Measurements from ENCODE around the gene ANO2. TPM values are rescaled to one million over a fixed set of nuclear protein-coding genes. Genes with fewer than 3 reads are reported as not detected.
A peak's percentile ranks its signal among the peaks of the same experiment; 100 is the strongest.

ANO2 gene
- total RNA-seq, 1 experiment from 2014 or later: not detected

DNA sequence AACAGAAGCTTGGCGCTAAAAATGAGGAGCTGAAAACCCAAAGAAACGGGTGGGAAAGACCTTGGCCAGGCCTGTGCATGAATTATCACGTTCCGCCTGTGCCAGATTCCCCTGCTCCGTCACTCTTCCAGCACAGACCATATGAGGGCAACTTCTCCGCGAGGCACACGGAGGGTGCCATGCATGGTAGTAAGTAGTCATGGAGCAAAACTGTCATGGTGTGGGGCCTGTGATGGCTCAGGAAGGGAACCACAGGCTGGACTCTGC, 148.2 kb downstream of the ANO2 start:
- Histone ChIP-seq H3K4me3 (ENCODE audit: low read length) (no peak overlapping the region), H3K79me2 (ENCODE audit: low read length) (no peaks in the 10 kb centered on the region), H3K4me1 (ENCODE audit: insufficient read depth, low read length) (no peaks in the 10 kb centered on the region), H3K9ac (ENCODE audit: low read length) (no peak overlapping the region), H2AFZ (ENCODE audit: low read length) (no peak overlapping the region), H4K20me1 (ENCODE audit: low read length) (no peaks in the 10 kb centered on the region), H3K4me2 (ENCODE audit: low read length) (no peak overlapping the region), H3K36me3 (ENCODE audit: low read depth, low read length) (no peaks in the 10 kb centered on the region), H3K27ac (ENCODE audit: low read length) (no peak overlapping the region), H3K9me2 (replicated peaks; ENCODE audit: low read length) (no peaks in the 10 kb centered on the region), H3F3A (ENCODE audit: low read length, unreplicated experiment) (no peaks in the 10 kb centered on the region), H3K27me3 (ENCODE audit: low read length) (no peaks in the 10 kb centered on the region), H3K9me3 (ENCODE audit: low read length) (no peaks in the 10 kb centered on the region)
- intact Hi-C loops (cut with micrococcal nuclease): no loop called here
- TF ChIP-seq EZH2 (IDR thresholded peaks at IDR 0.05; ENCODE audit: low read length, unreplicated experiment): no peak
- TF ChIP-seq, protein P1, sequence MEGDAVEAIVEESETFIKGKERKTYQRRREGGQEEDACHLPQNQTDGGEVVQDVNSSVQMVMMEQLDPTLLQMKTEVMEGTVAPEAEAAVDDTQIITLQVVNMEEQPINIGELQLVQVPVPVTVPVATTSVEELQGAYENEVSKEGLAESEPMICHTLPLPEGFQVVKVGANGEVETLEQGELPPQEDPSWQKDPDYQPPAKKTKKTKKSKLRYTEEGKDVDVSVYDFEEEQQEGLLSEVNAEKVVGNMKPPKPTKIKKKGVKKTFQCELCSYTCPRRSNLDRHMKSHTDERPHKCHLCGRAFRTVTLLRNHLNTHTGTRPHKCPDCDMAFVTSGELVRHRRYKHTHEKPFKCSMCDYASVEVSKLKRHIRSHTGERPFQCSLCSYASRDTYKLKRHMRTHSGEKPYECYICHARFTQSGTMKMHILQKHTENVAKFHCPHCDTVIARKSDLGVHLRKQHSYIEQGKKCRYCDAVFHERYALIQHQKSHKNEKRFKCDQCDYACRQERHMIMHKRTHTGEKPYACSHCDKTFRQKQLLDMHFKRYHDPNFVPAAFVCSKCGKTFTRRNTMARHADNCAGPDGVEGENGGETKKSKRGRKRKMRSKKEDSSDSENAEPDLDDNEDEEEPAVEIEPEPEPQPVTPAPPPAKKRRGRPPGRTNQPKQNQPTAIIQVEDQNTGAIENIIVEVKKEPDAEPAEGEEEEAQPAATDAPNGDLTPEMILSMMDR (conservative IDR thresholded peaks at IDR 0.05; ENCODE audit: low read depth, low read length): no peak
- no peak for TF ChIP-seq EZH2phosphoT487 (IDR thresholded peaks at IDR 0.05; ENCODE audit: borderline replicate concordance, low read length)
- DNase-seq: no peak
- ChIA-PET CTCF (no interaction called here), POLR2A (ENCODE audit: unreplicated experiment) (no interaction called here)
- ATAC-seq: no peak
- BruUV-seq (replicated peaks): no TSS peak

DNA sequence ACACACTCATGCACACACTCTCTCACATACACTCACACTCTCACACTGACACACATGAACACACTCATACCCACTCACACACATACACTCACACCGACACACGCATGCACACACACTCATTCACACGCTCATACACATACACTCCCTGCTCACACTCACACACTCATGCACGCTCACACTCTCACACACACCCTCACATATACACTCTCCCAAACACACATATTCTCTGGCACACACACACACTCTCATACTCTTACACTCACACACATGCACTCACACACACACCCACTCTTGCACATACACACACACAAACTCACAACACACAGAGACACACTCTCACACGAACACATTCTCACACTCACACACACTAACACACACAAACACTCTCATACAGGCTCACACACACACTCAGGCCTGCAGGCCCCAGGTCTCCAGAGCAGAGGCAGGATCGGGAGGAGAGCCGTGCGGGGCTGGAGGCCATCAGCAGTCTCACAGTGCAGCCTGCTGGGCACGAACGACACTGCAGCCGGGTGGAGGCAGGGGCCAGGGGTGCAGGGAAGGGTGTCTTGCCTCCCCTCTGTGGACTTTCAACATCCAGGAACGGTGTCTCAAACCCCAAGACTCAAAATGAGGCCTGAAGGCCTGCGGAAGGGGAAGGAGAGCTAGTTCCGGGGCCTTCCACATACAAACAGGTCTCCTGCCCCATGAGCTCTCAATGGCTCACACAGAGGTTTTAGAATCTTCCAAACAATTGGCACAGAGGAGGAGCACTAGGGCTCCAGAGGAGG, 148.7 kb downstream of the ANO2 start:
- peak; percentile 22 for DNase-seq

DNA sequence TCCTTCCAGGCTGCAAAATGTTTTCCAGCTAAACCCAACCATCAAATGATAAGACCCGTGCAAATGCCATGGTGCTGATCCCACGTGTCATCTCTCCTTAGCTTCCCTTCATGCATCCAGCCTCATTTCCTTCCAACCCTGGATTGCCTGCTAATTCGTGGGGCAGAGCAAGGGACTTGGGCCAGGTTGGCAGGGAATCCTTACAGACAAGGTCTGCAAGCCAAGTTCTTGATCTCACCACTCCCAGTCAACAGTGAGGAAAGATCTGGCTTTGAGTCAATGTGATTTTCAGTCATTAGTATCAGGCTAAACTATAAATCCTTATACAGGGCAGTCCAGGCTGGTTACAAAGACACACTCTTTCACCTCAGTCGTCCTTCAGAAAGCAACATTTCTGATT, 150.9 kb downstream of the ANO2 start:
- POLR2A ChIA-PET (ENCODE audit: unreplicated experiment): no interaction called here
- Histone ChIP-seq H3K4me2 (ENCODE audit: low read length) (no peak overlapping the region), H3K9me2 (replicated peaks; ENCODE audit: low read length) (no peaks in the 10 kb centered on the region), H3K79me2 (ENCODE audit: low read length) (no peaks in the 10 kb centered on the region), H3K27me3 (ENCODE audit: low read length) (no peaks in the 10 kb centered on the region), H3K27ac (ENCODE audit: low read length) (no peak overlapping the region), H2AFZ (ENCODE audit: low read length) (no peak overlapping the region), H3K4me1 (ENCODE audit: insufficient read depth, low read length) (no peaks in the 10 kb centered on the region), H3K36me3 (ENCODE audit: low read depth, low read length) (no peaks in the 10 kb centered on the region), H3K4me3 (ENCODE audit: low read length) (no peak overlapping the region), H3F3A (ENCODE audit: low read length, unreplicated experiment) (no peaks in the 10 kb centered on the region), H3K9ac (ENCODE audit: low read length) (no peak overlapping the region), H3K9me3 (ENCODE audit: low read length) (no peaks in the 10 kb centered on the region), H4K20me1 (ENCODE audit: low read length) (no peaks in the 10 kb centered on the region)
- intact Hi-C loops (cut with micrococcal nuclease): no loop called here
- no TSS peak for BruUV-seq (replicated peaks)
- TF ChIP-seq, protein P1 (conservative IDR thresholded peaks at IDR 0.05; ENCODE audit: low read depth, low read length): no peak
- TF ChIP-seq EZH2phosphoT487 (IDR thresholded peaks at IDR 0.05; ENCODE audit: borderline replicate concordance, low read length) (no peak), EZH2 (IDR thresholded peaks at IDR 0.05; ENCODE audit: low read length, unreplicated experiment) (no peak)
- CTCF ChIA-PET: no interaction called here
- DNase-seq (no peak), ATAC-seq (no peak)

More for the DNA sequence above, 148.7 kb downstream of the ANO2 start:
- no peaks in the 10 kb centered on the region for H3K79me2 ChIP-seq (ENCODE audit: low read length)
- TF ChIP-seq, protein P1 (conservative IDR thresholded peaks at IDR 0.05; ENCODE audit: low read depth, low read length): peak; percentile 58
- TF ChIP-seq EZH2phosphoT487 (IDR thresholded peaks at IDR 0.05; ENCODE audit: borderline replicate concordance, low read length) (no peak), EZH2 (IDR thresholded peaks at IDR 0.05; ENCODE audit: low read length, unreplicated experiment) (no peak)
- BruUV-seq (replicated peaks): no TSS peak
- H3K36me3 ChIP-seq (ENCODE audit: low read depth, low read length): no peaks in the 10 kb centered on the region
- POLR2A ChIA-PET (ENCODE audit: unreplicated experiment): no interaction called here
- H3K4me1 ChIP-seq (ENCODE audit: insufficient read depth, low read length): no peaks in the 10 kb centered on the region
- H3K4me2 ChIP-seq (ENCODE audit: low read length): no peak overlapping the region
- H3K27me3 ChIP-seq (ENCODE audit: low read length): no peaks in the 10 kb centered on the region
- no peak for ATAC-seq
- CTCF ChIA-PET: no interaction called here
- no peak overlapping the region for H3K4me3 ChIP-seq (ENCODE audit: low read length)
- no peak overlapping the region for H2AFZ ChIP-seq (ENCODE audit: low read length)
- H4K20me1 ChIP-seq (ENCODE audit: low read length): no peaks in the 10 kb centered on the region
- no peaks in the 10 kb centered on the region for H3F3A ChIP-seq (ENCODE audit: low read length, unreplicated experiment)
- H3K9me2 ChIP-seq (replicated peaks; ENCODE audit: low read length): no peaks in the 10 kb centered on the region
- no peak overlapping the region for H3K27ac ChIP-seq (ENCODE audit: low read length)
- H3K9ac ChIP-seq (ENCODE audit: low read length): no peak overlapping the region
- H3K9me3 ChIP-seq (ENCODE audit: low read length): no peaks in the 10 kb centered on the region
- intact Hi-C loops (cut with micrococcal nuclease): no loop called here
